ENCODE data around the gene HNRNPF.
A peak's percentile ranks its signal among the peaks of the same experiment; 100 is the strongest.

Gene HNRNPF

GRCh38 chr10:43390759-43391158 lies 18.2 kb downstream of the HNRNPF start:
- TF ChIP-seq ZNF654 (tag by site-specific recombination; IDR thresholded peaks at IDR 0.05; ENCODE audit: low read depth) (peak; percentile 63), CTCF (tag by site-specific recombination; IDR thresholded peaks at IDR 0.05) (peak; percentile 79), ZXDB (tag by site-specific recombination; IDR thresholded peaks at IDR 0.05) (no peak)
- H3K4me1 ChIP-seq (ENCODE audit: control insufficient read depth, insufficient read depth, low read length) = no peaks in the 10 kb centered on the region
- ChIA-PET CTCF (interaction anchor here (0.7 to 1.2 kb wide), 3 partner anchors 13 to 81 kb away, joined by 4 to 6 read pairs (median 4); no protein-coding TSS in a partner anchor), POLR2A (no interaction called here)
- H3K36me3 ChIP-seq (ENCODE audit: control insufficient read depth in 2 of 2, insufficient read depth in 1 of 2, low read length in 2 of 2) = peaks cover 50 to 100% of the 10 kb centered on the region in 2 experiments
- no peaks in the 10 kb centered on the region for H3K9me3 ChIP-seq (ENCODE audit: control insufficient read depth, insufficient read depth, low read depth, low read length)
- H3K4me3 ChIP-seq (ENCODE audit: low read depth, low read length) = no peak overlapping the region
- no peak overlapping the region for H3K27ac ChIP-seq (ENCODE audit: extremely low read depth, low read depth, low read length)

GRCh38 chr10:43390333-43390732 lies 18.7 kb downstream of the HNRNPF start:
- H3K4me3 ChIP-seq (ENCODE audit: low read depth, low read length) = no peak overlapping the region
- peaks cover 54 to 99% of the 10 kb centered on the region in 2 experiments for H3K36me3 ChIP-seq (ENCODE audit: control insufficient read depth in 2 of 2, insufficient read depth in 1 of 2, low read length in 2 of 2)
- no peaks in the 10 kb centered on the region for H3K4me1 ChIP-seq (ENCODE audit: control insufficient read depth, insufficient read depth, low read length)
- H3K27ac ChIP-seq (ENCODE audit: extremely low read depth, low read depth, low read length) = no peak overlapping the region
- no peak for TF ChIP-seq AEBP2 (tag by site-specific recombination; IDR thresholded peaks at IDR 0.05; ENCODE audit: borderline replicate concordance)
- TF ChIP-seq SP7 (tag by site-specific recombination; IDR thresholded peaks at IDR 0.05) = no peak
- TF ChIP-seq ZNF398 (tag by site-specific recombination; IDR thresholded peaks at IDR 0.05) = peak; percentile 29; the same call in 1 of the 2 replicates
- no peaks in the 10 kb centered on the region for H3K9me3 ChIP-seq (ENCODE audit: control insufficient read depth, insufficient read depth, low read depth, low read length)
- CTCF ChIA-PET = interaction anchor here (0.6 to 1.2 kb wide), 5 partner anchors 13 to 81 kb away, joined by 3 to 6 read pairs (median 4); no protein-coding TSS in a partner anchor
- POLR2A ChIA-PET = no interaction called here

GRCh38 chr10:43389867-43390266 lies 19.1 kb downstream of the HNRNPF start:
- H3K9me3 ChIP-seq (ENCODE audit: control insufficient read depth, insufficient read depth, low read depth, low read length) = no peaks in the 10 kb centered on the region
- H3K27ac ChIP-seq (ENCODE audit: extremely low read depth, low read depth, low read length) = no peak overlapping the region
- ChIA-PET POLR2A (no interaction called here), CTCF (interaction anchor here (0.6 to 1.2 kb wide), 3 partner anchors 14 to 45 kb away, joined by 3 to 4 read pairs (median 3); no protein-coding TSS in a partner anchor)
- H3K4me3 ChIP-seq (ENCODE audit: low read depth, low read length) = no peak overlapping the region
- H3K36me3 ChIP-seq (ENCODE audit: control insufficient read depth in 2 of 2, insufficient read depth in 1 of 2, low read length in 2 of 2) = peaks cover 53 to 97% of the 10 kb centered on the region in 2 experiments
- no peaks in the 10 kb centered on the region for H3K4me1 ChIP-seq (ENCODE audit: control insufficient read depth, insufficient read depth, low read length)
- TF ChIP-seq ZNF280C (tag by site-specific recombination; IDR thresholded peaks at IDR 0.05) = no peak
- no peak for TF ChIP-seq ZEB2 (tag by site-specific recombination; IDR thresholded peaks at IDR 0.05)
- no peak for TF ChIP-seq ZBTB1 (tag by site-specific recombination; IDR thresholded peaks at IDR 0.05)

GRCh38 chr10:43387678-43388032 lies 21.3 kb downstream of the HNRNPF start:
- H3K27ac ChIP-seq (ENCODE audit: extremely low read depth, low read depth, low read length) = no peak overlapping the region
- no peaks in the 10 kb centered on the region for H3K9me3 ChIP-seq (ENCODE audit: control insufficient read depth, insufficient read depth, low read depth, low read length)
- ChIA-PET CTCF (no interaction called here), POLR2A (interaction anchor here (0.7 kb wide), 2 partner anchors 32 to 537 kb away, joined by 3 to 5 read pairs; no protein-coding TSS in a partner anchor)
- peaks cover 41 to 78% of the 10 kb centered on the region in 2 experiments for H3K36me3 ChIP-seq (ENCODE audit: control insufficient read depth in 2 of 2, insufficient read depth in 1 of 2, low read length in 2 of 2)
- H3K4me3 ChIP-seq (ENCODE audit: low read depth, low read length) = no peak overlapping the region
- no peaks in the 10 kb centered on the region for H3K4me1 ChIP-seq (ENCODE audit: control insufficient read depth, insufficient read depth, low read length)
- TF ChIP-seq ZNF404 (tag by site-specific recombination; IDR thresholded peaks at IDR 0.05) = no peak
- TF ChIP-seq KLF7 (tag by site-specific recombination; IDR thresholded peaks at IDR 0.05; ENCODE audit: borderline replicate concordance) = no peak
- TF ChIP-seq HOXD13 (CRISPR knock-in tag; IDR thresholded peaks at IDR 0.05; ENCODE audit: borderline replicate concordance) = no peak
- TF ChIP-seq ZNF19 (tag by site-specific recombination; IDR thresholded peaks at IDR 0.05; ENCODE audit: low read depth) = no peak
- TF ChIP-seq PBX3 (CRISPR knock-in tag; IDR thresholded peaks at IDR 0.05) = no peak
- TF ChIP-seq ZNF488 (tag by site-specific recombination; IDR thresholded peaks at IDR 0.05) = no peak
- TF ChIP-seq ZNF132 (tag by site-specific recombination; IDR thresholded peaks at IDR 0.05; ENCODE audit: borderline replicate concordance) = no peak
- no peak for TF ChIP-seq ZNF645 (tag by site-specific recombination; IDR thresholded peaks at IDR 0.05)

All from HEK293 (cell line).